Stomach (tissue), 9 donors: ENCODE measurements around the gene RBM19. TPM values are rescaled to one million over a fixed set of nuclear protein-coding genes. Genes with fewer than 3 reads are reported as not detected.

Experiments
- DNase-seq, 2 donors: peaks; one replicate each; pipeline versions ENCODE4 v3.0.0 to v3.0.0-alpha.2; 2013 to 2019
- H3K27ac ChIP-seq, 5 donors: fragments of 200-600 bp in 4 of 5; sonication (generic) in 4 of 5; one replicate each; pipeline ENCODE4 v1.5.1; 2013 to 2019; ENCODE audit warnings: mild to moderate bottlenecking in 1 of 5, moderate library complexity in 1 of 5
- H3K27me3 ChIP-seq, 3 donors: fragments of 200-600 bp; sonication (generic); one replicate each; pipeline ENCODE4 v1.5.1; 2017 to 2019; ENCODE audit warnings: mixed run types in 1 of 3
- H3K36me3 ChIP-seq, 4 donors: fragments of 200-600 bp; sonication (generic); 1 replicate in 3 of 4; 2 replicates in 1 of 4; pipeline ENCODE4 v1.5.1; 2016 to 2019
- H3K4me1 ChIP-seq, 4 donors: fragments of 200-600 bp; sonication (generic); one replicate each; pipeline ENCODE4 v1.5.1; 2016 to 2019
- H3K4me3 ChIP-seq, 4 donors: fragments of 200-600 bp; sonication (generic) in 3 of 4; one replicate each; pipeline ENCODE4 v1.5.1; 2016 to 2019; ENCODE audit warnings: mild to moderate bottlenecking in 1 of 4
- H3K9me3 ChIP-seq, 4 donors: fragments of 200-600 bp; sonication (generic); one replicate each; pipeline ENCODE4 v1.5.1; 2016 to 2019
- EP300 ChIP-seq: sonication (generic); formaldehyde crosslinking; IDR thresholded peaks from one replicate; pipeline ENCODE4 v1.6.1; 2017; ENCODE audit warnings: antibody characterized with exemption
- POLR2A ChIP-seq, 4 donors: fragments of 450-650 bp; IDR thresholded peaks; one replicate each; pipeline ENCODE4 v1.6.1; 2016; ENCODE audit warnings: antibody characterized with exemption in 4 of 4, control low read depth in 2 of 4, mild to moderate bottlenecking in 1 of 4, moderate library complexity in 1 of 4
- POLR2AphosphoS5 ChIP-seq, 3 donors: sonication (generic); formaldehyde crosslinking; IDR thresholded peaks; one replicate each; pipeline ENCODE4 v1.6.1; 2016; ENCODE audit warnings: antibody characterized with exemption in 3 of 3
- WGBS, 5 donors: extraction: QIAGEN DNeasy Blood & Tissue Kit in 3 of 5; methylation state at CpG; one replicate each; pipeline versions ENCODE4 v1.1.5 to v1.1.7; 2013 to 2018; 5-methylcytosine and 5-hydroxymethylcytosine counted together
- intact Hi-C: fragments of 100-400 bp; cut with DNase I; formaldehyde crosslinking; loops from one replicate; pipeline ENCODE4 v1.15.1; 2023; ENCODE audit warnings: low total_unique reads
- polyA plus RNA-seq, 3 donors: library from polyadenylated mRNA; stranded (reverse); fragments of 200-250 nt; gene quantifications; one replicate each; pipeline ENCODE4 v1.2.3, GENCODE V29; 2013
- total RNA-seq, 5 donors: library from RNA; depleted of rRNA; stranded (reverse); fragments of >200 nt; gene quantifications; one replicate each; pipeline versions ENCODE4 v1.1.0 to v1.2.3, GENCODE V29; 2014 to 2016
- TF ChIP-seq, protein P1 (sequence below), 7 experiments: fragments of 450-650 bp in 4 of 7; fragments of 200-600 bp in 3 of 7; sonication (generic) in 3 of 7; IDR thresholded peaks; one replicate each; pipeline ENCODE4 v1.5.1; 2016 to 2019; ENCODE audit warnings: antibody characterized with exemption in 7 of 7, control low read depth in 2 of 7, mild to moderate bottlenecking in 1 of 7
- donor health status: healthy with polysubstance abuse.
- donor health status: Bipolar disorder and iron deficiency.
- donor health status: healthy.

Gene RBM19
- total and polyA plus RNA-seq, 8 donors, result 8.1 to 109 (median 27.3) TPM

DNA sequence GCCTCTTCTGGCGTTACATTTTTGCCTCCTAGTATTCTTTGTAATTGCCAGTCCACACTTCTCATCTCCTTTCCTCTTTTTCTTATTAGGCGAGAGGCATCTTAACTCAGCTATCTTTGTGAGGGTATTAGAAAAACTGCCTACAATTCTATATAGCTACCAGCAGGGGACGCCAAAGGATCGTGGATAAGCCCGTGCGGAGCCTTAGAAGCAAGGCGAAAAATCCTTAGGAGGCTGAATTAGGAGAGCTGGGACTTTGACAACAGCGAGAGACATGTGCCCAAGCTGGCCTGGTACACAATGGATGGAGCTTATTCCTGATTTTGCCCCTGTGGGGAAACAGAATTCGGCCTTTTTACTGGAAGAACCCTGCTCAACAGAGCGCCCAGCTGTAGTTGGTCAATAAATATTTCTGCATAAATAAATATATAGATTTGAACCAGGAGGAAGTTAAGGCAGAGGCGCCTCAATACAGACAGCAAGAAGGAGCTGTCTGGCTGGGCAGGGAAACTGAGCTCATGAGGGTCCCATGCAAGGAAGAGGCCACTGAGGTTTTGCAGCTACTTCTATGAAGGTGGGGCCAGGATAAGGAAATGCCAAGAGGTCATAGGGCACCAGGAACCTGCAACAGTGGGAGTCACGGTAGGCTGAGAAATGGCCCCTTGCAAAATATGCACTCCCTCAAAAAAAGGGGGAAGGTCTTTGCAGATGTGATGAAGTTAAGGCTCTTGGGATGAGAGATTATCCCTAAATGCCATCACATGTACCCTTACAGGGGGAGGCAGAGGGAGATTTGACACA, 14.6 kb upstream of the RBM19 start:
- TF ChIP-seq EP300 (no peak), POLR2A (IDR thresholded peaks at IDR 0.05) (no peak)
- TF ChIP-seq, protein P1, sequence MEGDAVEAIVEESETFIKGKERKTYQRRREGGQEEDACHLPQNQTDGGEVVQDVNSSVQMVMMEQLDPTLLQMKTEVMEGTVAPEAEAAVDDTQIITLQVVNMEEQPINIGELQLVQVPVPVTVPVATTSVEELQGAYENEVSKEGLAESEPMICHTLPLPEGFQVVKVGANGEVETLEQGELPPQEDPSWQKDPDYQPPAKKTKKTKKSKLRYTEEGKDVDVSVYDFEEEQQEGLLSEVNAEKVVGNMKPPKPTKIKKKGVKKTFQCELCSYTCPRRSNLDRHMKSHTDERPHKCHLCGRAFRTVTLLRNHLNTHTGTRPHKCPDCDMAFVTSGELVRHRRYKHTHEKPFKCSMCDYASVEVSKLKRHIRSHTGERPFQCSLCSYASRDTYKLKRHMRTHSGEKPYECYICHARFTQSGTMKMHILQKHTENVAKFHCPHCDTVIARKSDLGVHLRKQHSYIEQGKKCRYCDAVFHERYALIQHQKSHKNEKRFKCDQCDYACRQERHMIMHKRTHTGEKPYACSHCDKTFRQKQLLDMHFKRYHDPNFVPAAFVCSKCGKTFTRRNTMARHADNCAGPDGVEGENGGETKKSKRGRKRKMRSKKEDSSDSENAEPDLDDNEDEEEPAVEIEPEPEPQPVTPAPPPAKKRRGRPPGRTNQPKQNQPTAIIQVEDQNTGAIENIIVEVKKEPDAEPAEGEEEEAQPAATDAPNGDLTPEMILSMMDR (IDR thresholded peaks at IDR 0.05), result peak in 5 of 7 experiments; percentile 67 to 89 (median 84)
- no peaks in the 10 kb centered on the region for H3K4me1 ChIP-seq
- peak in 1 of 2 donors; percentile 85 for DNase-seq
- no peaks in the 10 kb centered on the region for H3K9me3 ChIP-seq
- 9 to 16% (median 15%) methylated on average over 12 of the region's 12 CpGs for WGBS, 5 donors
- no peaks in the 10 kb centered on the region for H3K36me3 ChIP-seq
- intact Hi-C loops, result loop anchor here (5.0 kb wide), 1 partner anchor 527 kb away; no protein-coding TSS in a partner anchor
- H3K4me3 ChIP-seq, result no peak overlapping the region
- H3K27me3 ChIP-seq, result peaks cover 0 to 77% (median 28%) of the 10 kb centered on the region in 3 donors
- no peak overlapping the region for H3K27ac ChIP-seq

DNA sequence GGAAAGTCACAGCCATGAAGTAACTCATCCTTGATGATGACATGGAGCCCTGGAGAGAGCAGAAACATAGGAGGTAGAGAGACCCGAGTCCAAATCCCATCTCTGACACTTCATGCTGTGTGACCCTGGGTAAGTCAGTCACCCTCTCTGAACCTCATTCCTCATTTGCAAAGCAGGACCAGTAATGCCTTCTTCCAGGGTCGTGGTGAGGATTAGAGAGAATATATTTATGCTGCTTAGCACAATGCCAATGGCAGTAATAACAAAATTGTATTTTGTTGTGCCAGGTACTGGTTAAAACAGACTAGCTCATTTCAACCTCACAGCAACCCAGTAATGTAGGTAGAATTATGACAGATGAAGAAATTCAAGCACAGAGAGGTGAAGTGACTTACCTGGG, 13.9 kb upstream of the RBM19 start:
- H3K36me3 ChIP-seq, result no peaks in the 10 kb centered on the region
- H3K27me3 ChIP-seq, result peaks cover 0 to 79% (median 28%) of the 10 kb centered on the region in 3 donors
- TF ChIP-seq, protein P1 (IDR thresholded peaks at IDR 0.05), result no peak
- TF ChIP-seq POLR2AphosphoS5 (IDR thresholded peaks at IDR 0.05) (no peak), POLR2A (IDR thresholded peaks at IDR 0.05) (no peak), EP300 (no peak)
- H3K4me3 ChIP-seq, result no peak overlapping the region
- H3K27ac ChIP-seq, result no peak overlapping the region
- H3K9me3 ChIP-seq, result no peaks in the 10 kb centered on the region
- intact Hi-C loops, result loop anchor here (5.0 kb wide), 1 partner anchor 527 kb away; no protein-coding TSS in a partner anchor
- 44 to 60% (median 49%) methylated on average over 2 of the region's 2 CpGs for WGBS, 5 donors
- no peak for DNase-seq
- H3K4me1 ChIP-seq, result no peaks in the 10 kb centered on the region

DNA sequence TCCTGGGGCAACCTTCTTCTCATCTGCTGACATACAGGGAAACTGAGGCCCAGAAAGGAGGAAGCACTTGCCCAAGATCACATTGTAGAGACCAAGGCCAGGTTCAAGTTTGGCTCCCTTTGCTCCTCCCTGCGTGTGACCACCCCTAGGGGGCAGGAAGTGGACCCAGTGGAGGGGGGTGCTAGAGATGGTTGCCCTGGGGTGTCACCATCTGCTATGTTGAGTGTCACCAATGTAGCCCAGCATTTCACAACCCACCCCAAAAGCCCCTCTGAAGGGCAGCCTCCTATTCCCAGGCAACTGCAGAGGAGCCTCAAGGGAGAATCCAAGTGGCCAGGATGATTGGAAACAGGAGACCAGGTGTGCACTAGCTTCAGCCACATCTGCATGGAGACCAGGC, 12.0 kb upstream of the RBM19 start:
- intact Hi-C loops, result no loop called here
- no peaks in the 10 kb centered on the region for H3K36me3 ChIP-seq
- no peak overlapping the region for H3K4me3 ChIP-seq
- no peak overlapping the region for H3K27ac ChIP-seq
- peaks cover 0 to 78% (median 31%) of the 10 kb centered on the region in 3 donors for H3K27me3 ChIP-seq
- 22 to 42% (median 37%) methylated on average over 1 of the region's 1 CpG for WGBS, 5 donors
- no peaks in the 10 kb centered on the region for H3K4me1 ChIP-seq
- DNase-seq, result no peak
- TF ChIP-seq EP300 (no peak), POLR2A (IDR thresholded peaks at IDR 0.05) (no peak), POLR2AphosphoS5 (IDR thresholded peaks at IDR 0.05) (no peak)
- TF ChIP-seq, protein P1 (IDR thresholded peaks at IDR 0.05), result no peak
- H3K9me3 ChIP-seq, result no peaks in the 10 kb centered on the region

DNA sequence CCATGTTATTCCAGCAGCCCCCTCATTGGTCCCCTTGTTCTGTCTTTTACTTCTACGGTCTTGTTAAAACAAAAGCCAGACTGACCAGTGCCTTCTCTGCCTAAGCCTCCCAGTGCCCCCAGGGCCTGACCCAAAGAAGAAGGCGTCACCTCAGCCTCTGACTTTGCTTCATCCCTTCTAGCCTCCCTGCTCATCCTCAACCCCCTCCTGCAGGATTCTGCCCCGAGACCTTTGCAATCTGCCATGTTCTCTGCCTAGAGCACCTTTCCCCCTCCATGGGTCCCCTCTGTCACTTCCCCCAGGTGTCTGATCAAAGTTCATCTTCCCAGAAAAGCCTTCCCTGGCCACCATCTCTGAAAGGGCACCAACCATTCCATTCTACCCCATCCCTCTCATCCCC, 7.9 kb upstream of the RBM19 start:
- no peak for DNase-seq
- peaks cover 0 to 51% (median 26%) of the 10 kb centered on the region in 3 donors for H3K27me3 ChIP-seq
- H3K36me3 ChIP-seq, result no peaks in the 10 kb centered on the region
- no peaks in the 10 kb centered on the region for H3K9me3 ChIP-seq
- intact Hi-C loops, result no loop called here
- H3K27ac ChIP-seq, result no peak overlapping the region
- 67 to 79% (median 74%) methylated on average over 3 of the region's 3 CpGs for WGBS, 5 donors
- no peak overlapping the region for H3K4me3 ChIP-seq
- TF ChIP-seq EP300, result no peak
- H3K4me1 ChIP-seq, result no peaks in the 10 kb centered on the region
